ENCODE measurements around the gene CENPM.

Gene CENPM

GRCh38 chr22:41966607-41967240 is 19.8 kb upstream of the CENPM start:
- TF ChIP-seq CTCF (IDR thresholded peaks at IDR 0.05; ENCODE audit: control insufficient read depth, insufficient read depth, low read depth, low read length, missing control alignments) = peak; percentile 57
- peak; percentile 86 for DNase-seq (ENCODE audit: low read depth)
- H3K4me3 ChIP-seq (ENCODE audit: control insufficient read depth, low read depth, low read length) = no peak overlapping the region

GRCh38 chr22:41966225-41966606 is 19.3 kb upstream of the CENPM start:
- no peak for DNase-seq (ENCODE audit: low read depth)
- TF ChIP-seq CTCF (IDR thresholded peaks at IDR 0.05; ENCODE audit: control insufficient read depth, insufficient read depth, low read depth, low read length, missing control alignments) = no peak
- no peak overlapping the region for H3K4me3 ChIP-seq (ENCODE audit: control insufficient read depth, low read depth, low read length)

GRCh38 chr22:41964112-41964491 is 17.1 kb upstream of the CENPM start:
- H3K4me3 ChIP-seq (ENCODE audit: control insufficient read depth, low read depth, low read length) = no peak overlapping the region
- DNase-seq (ENCODE audit: low read depth) = no peak
- no peak for TF ChIP-seq CTCF (IDR thresholded peaks at IDR 0.05; ENCODE audit: control insufficient read depth, insufficient read depth, low read depth, low read length, missing control alignments)

GRCh38 chr22:41963453-41964111 is 16.6 kb upstream of the CENPM start:
- TF ChIP-seq CTCF (IDR thresholded peaks at IDR 0.05; ENCODE audit: control insufficient read depth, insufficient read depth, low read depth, low read length, missing control alignments) = no peak
- DNase-seq (ENCODE audit: low read depth) = peak; percentile 21

GRCh38 chr22:41957941-41958556 is 11.1 kb upstream of the CENPM start:
- H3K4me3 ChIP-seq (ENCODE audit: control insufficient read depth, low read depth, low read length) = no peak overlapping the region

More at GRCh38 chr22:41963453-41964111, 16.6 kb upstream of the CENPM start:
- no peak overlapping the region for H3K4me3 ChIP-seq (ENCODE audit: control insufficient read depth, low read depth, low read length)

GRCh38 chr22:41952713-41953112 is 5.8 kb upstream of the CENPM start:
- no peak overlapping the region for H3K4me3 ChIP-seq (ENCODE audit: control insufficient read depth, low read depth, low read length)
- TF ChIP-seq CTCF (IDR thresholded peaks at IDR 0.05; ENCODE audit: control insufficient read depth, insufficient read depth, low read depth, low read length, missing control alignments) = no peak
- no peak for DNase-seq (ENCODE audit: low read depth)

More at GRCh38 chr22:41957941-41958556, 11.1 kb upstream of the CENPM start:
- no peak for DNase-seq (ENCODE audit: low read depth)
- TF ChIP-seq CTCF (IDR thresholded peaks at IDR 0.05; ENCODE audit: control insufficient read depth, insufficient read depth, low read depth, low read length, missing control alignments) = no peak

Measured in AG09309 (cell line).